Measurements from ENCODE around the gene C17orf75. TPM values are rescaled to one million over a fixed set of nuclear protein-coding genes. Genes with fewer than 3 reads are reported as not detected.

The C17orf75 gene
- total and polyA plus RNA-seq, 2 of the 8 experiments (the other 6 are each of a cell fraction or from before 2014, with no cell fraction given) = 15.8 to 42.6 TPM

DNA sequence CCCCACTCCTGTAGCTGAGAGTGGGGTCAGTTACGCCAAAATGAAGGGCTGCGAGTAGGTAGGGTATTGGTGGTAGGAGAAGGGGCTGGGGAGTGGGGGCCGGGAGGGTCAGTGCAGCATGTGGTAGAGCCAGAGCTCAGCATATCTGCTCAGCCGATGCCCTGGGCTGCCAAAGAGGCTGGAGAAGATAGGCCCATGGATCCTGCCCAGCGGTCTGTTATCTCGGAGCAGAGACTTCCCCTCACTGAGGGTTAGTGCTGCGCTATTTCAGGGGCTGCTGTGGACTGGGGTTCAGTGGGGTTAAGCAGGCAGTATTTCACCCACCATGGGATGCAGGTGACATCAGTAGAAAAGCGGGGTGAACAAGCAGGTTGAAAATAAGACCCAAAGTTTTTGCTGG lies 56.7 kb downstream of the C17orf75 start:
- Histone ChIP-seq H2AFZ (ENCODE audit: low read length) (no peak overlapping the region), H4K20me1 (replicated peaks in 1 of 2; ENCODE audit: control insufficient read depth in 1 of 2, insufficient read depth in 2 of 2, low read length in 2 of 2) (no peaks in the 10 kb centered on the region), H3K4me2 (ENCODE audit: insufficient read depth in 1 of 2, low read depth in 2 of 2, low read length in 2 of 2) (no peak overlapping the region), H3K14ac (ENCODE audit: insufficient read length) (no peak overlapping the region), H3K18ac (ENCODE audit: extremely low read depth, low read length) (no peak overlapping the region), H3K79me2 (ENCODE audit: control insufficient read depth in 1 of 2, insufficient read depth in 2 of 2, low read length in 2 of 2) (no peaks in the 10 kb centered on the region), H3K23ac (ENCODE audit: insufficient read length) (no peak overlapping the region), H3K4ac (replicated peaks; ENCODE audit: insufficient read length, low read depth, low read length) (no peak overlapping the region), H3K36me3 (ENCODE audit: control insufficient read depth in 2 of 4, insufficient read depth in 4 of 4, low read length in 3 of 4) (no peaks in the 10 kb centered on the region), H2BK15ac (ENCODE audit: low read length) (no peak overlapping the region), H4K5ac (ENCODE audit: insufficient read length, low read depth, low read length) (no peak overlapping the region), H3K9me3 (ENCODE audit: insufficient read depth in 2 of 2, low read depth in 1 of 2, low read length in 1 of 2) (no peaks in the 10 kb centered on the region), H2AK5ac (ENCODE audit: low read depth, low read length) (no peak overlapping the region), H2BK12ac (ENCODE audit: low read depth, low read length) (peak overlapping the region; percentile 62; the same call in 1 of the 2 replicates), H3K23me2 (ENCODE audit: low read depth, low read length) (0 out of 2 replicates have a peak, but pooled peaks cover 3% of the 10 kb centered on the region), H4K91ac (replicated peaks; ENCODE audit: insufficient read length, low read length) (no peak overlapping the region), H3K27ac (ENCODE audit: low read depth, low read length) (no peak overlapping the region), H3K4me1 (replicated peaks in 1 of 4; ENCODE audit: control insufficient read depth in 3 of 4, insufficient read depth in 4 of 4, low read length in 3 of 4) (peaks cover 9 to 40% (median 33%) of the 10 kb centered on the region in 4 experiments), H3K79me1 (ENCODE audit: low read depth, low read length) (no peaks in the 10 kb centered on the region), H3K27me3 (replicated peaks in 1 of 4; ENCODE audit: control insufficient read depth in 3 of 4, extremely low read depth in 1 of 4, insufficient read depth in 3 of 4, low read length in 3 of 4) (no peaks in the 10 kb centered on the region; a peak in 1 of 7 replicates), H2BK20ac (ENCODE audit: low read length) (0 out of 2 replicates have a peak overlapping the region, but pooled peaks have one; percentile 73), H2BK5ac (ENCODE audit: low read depth, low read length) (no peak overlapping the region), H2BK120ac (replicated peaks; ENCODE audit: low read depth, low read length) (no peak overlapping the region), H3K4me3 (ENCODE audit: extremely low read depth in 1 of 4, insufficient read depth in 2 of 4, low read depth in 3 of 4, low read length in 4 of 4) (no peak overlapping the region), H3K56ac (replicated peaks; ENCODE audit: insufficient read length, low read depth, low read length) (no peak overlapping the region), H3K9ac (replicated peaks in 1 of 4; ENCODE audit: extremely low read depth in 1 of 4, low read depth in 3 of 4, low read length in 3 of 4) (no peak overlapping the region), H4K8ac (ENCODE audit: extremely low read depth, insufficient read depth, low read length) (no peak overlapping the region)
- 90% methylated on average over 8 of the region's 8 CpGs; no CpG with 5 or more reads in 1 of the 2 experiments for WGBS, 2 experiments (ENCODE audit: extremely low coverage in 1 of 2, insufficient coverage in 1 of 2, insufficient read length in 1 of 2, insufficient replicate concordance in 2 of 2, low coverage in 1 of 2, low lambda C conversion rate in 2 of 2, missing lambda C conversion rate in 1 of 2)
- CTCF ChIA-PET (ENCODE audit: partially characterized antibody) = interaction anchor here (0.5 to 3.9 kb wide), 6 partner anchors 8 to 373 kb away, joined by 3 to 32 read pairs (median 9); no protein-coding TSS in a partner anchor
- DNase-seq (ENCODE audit: low read depth in 1 of 2, low spot score in 2 of 2) = no peak
- POLR2A ChIA-PET (ENCODE audit: partially characterized antibody) = interaction anchor here (0.8 to 1.1 kb wide), 2 partner anchors 19 to 21 kb away, joined by 3 read pairs; no protein-coding TSS in a partner anchor
- FAIRE-seq = no peak
- TF ChIP-seq CHD2 (IDR thresholded peaks at IDR 0.05; ENCODE audit: low read length) (no peak), FOSL1 (IDR thresholded peaks at IDR 0.05; ENCODE audit: insufficient read depth, low read depth, low read length) (no peak), PHF8 (conservative IDR thresholded peaks at IDR 0.05; ENCODE audit: low read depth, low read length) (no peak)
- TF ChIP-seq, protein P1, sequence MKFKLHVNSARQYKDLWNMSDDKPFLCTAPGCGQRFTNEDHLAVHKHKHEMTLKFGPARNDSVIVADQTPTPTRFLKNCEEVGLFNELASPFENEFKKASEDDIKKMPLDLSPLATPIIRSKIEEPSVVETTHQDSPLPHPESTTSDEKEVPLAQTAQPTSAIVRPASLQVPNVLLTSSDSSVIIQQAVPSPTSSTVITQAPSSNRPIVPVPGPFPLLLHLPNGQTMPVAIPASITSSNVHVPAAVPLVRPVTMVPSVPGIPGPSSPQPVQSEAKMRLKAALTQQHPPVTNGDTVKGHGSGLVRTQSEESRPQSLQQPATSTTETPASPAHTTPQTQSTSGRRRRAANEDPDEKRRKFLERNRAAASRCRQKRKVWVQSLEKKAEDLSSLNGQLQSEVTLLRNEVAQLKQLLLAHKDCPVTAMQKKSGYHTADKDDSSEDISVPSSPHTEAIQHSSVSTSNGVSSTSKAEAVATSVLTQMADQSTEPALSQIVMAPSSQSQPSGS (IDR thresholded peaks at IDR 0.05; ENCODE audit: low read length) = no peak
- TF ChIP-seq, protein P2, sequence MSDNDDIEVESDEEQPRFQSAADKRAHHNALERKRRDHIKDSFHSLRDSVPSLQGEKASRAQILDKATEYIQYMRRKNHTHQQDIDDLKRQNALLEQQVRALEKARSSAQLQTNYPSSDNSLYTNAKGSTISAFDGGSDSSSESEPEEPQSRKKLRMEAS (IDR thresholded peaks at IDR 0.05) = no peak
